ENCODE results near the gene FHIP1A. TPM values are rescaled to one million over a fixed set of nuclear protein-coding genes. Genes with fewer than 3 reads are reported as not detected.

The FHIP1A gene
- total and polyA plus RNA-seq, 9 of the 15 experiments (the other 6 are each of a cell fraction or from before 2014, with no cell fraction given): 0.01 to 0.95 (median 0.04) TPM; not detected in 4

- TF ChIP-seq SMAD1 (IDR thresholded peaks at IDR 0.05; ENCODE audit: low read depth, low read length, partially characterized antibody) (no peak), CEBPG (CRISPR knock-in tag; IDR thresholded peaks at IDR 0.05) (no peak), CEBPG (tag; conservative IDR thresholded peaks at IDR 0.05 in 1 of 2, IDR thresholded peaks at IDR 0.05 in 1 of 2) (no peak), ZBTB8A (IDR thresholded peaks at IDR 0.05; ENCODE audit: partially characterized antibody) (no peak), KHSRP (IDR thresholded peaks at IDR 0.05) (no peak), FUS (optimal IDR thresholded peaks at IDR 0.05; ENCODE audit: low read depth, low read length) (no peak), TCFL5 (CRISPR knock-in tag; conservative IDR thresholded peaks at IDR 0.05) (no peak), ZEB2 (IDR thresholded peaks at IDR 0.05) (no peak), TAF7 (tag; IDR thresholded peaks at IDR 0.05) (no peak), ZNF586 (CRISPR knock-in tag; conservative IDR thresholded peaks at IDR 0.05) (no peak)
- TF ChIP-seq, protein P1, sequence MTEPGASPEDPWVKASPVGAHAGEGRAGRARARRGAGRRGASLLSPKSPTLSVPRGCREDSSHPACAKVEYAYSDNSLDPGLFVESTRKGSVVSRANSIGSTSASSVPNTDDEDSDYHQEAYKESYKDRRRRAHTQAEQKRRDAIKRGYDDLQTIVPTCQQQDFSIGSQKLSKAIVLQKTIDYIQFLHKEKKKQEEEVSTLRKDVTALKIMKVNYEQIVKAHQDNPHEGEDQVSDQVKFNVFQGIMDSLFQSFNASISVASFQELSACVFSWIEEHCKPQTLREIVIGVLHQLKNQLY (CRISPR knock-in tag; conservative IDR thresholded peaks at IDR 0.05): no peak
- TF ChIP-seq, protein P2, sequence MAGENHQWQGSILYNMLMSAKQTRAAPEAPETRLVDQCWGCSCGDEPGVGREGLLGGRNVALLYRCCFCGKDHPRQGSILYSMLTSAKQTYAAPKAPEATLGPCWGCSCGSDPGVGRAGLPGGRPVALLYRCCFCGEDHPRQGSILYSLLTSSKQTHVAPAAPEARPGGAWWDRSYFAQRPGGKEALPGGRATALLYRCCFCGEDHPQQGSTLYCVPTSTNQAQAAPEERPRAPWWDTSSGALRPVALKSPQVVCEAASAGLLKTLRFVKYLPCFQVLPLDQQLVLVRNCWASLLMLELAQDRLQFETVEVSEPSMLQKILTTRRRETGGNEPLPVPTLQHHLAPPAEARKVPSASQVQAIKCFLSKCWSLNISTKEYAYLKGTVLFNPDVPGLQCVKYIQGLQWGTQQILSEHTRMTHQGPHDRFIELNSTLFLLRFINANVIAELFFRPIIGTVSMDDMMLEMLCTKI (IDR thresholded peaks at IDR 0.05; ENCODE audit: partially characterized antibody): no peak
- TF ChIP-seq, protein P3, sequence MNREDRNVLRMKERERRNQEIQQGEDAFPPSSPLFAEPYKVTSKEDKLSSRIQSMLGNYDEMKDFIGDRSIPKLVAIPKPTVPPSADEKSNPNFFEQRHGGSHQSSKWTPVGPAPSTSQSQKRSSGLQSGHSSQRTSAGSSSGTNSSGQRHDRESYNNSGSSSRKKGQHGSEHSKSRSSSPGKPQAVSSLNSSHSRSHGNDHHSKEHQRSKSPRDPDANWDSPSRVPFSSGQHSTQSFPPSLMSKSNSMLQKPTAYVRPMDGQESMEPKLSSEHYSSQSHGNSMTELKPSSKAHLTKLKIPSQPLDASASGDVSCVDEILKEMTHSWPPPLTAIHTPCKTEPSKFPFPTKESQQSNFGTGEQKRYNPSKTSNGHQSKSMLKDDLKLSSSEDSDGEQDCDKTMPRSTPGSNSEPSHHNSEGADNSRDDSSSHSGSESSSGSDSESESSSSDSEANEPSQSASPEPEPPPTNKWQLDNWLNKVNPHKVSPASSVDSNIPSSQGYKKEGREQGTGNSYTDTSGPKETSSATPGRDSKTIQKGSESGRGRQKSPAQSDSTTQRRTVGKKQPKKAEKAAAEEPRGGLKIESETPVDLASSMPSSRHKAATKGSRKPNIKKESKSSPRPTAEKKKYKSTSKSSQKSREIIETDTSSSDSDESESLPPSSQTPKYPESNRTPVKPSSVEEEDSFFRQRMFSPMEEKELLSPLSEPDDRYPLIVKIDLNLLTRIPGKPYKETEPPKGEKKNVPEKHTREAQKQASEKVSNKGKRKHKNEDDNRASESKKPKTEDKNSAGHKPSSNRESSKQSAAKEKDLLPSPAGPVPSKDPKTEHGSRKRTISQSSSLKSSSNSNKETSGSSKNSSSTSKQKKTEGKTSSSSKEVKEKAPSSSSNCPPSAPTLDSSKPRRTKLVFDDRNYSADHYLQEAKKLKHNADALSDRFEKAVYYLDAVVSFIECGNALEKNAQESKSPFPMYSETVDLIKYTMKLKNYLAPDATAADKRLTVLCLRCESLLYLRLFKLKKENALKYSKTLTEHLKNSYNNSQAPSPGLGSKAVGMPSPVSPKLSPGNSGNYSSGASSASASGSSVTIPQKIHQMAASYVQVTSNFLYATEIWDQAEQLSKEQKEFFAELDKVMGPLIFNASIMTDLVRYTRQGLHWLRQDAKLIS (CRISPR knock-in tag; IDR thresholded peaks at IDR 0.05): no peak
- Histone ChIP-seq H4K20me1 (replicated peaks; ENCODE audit: control insufficient read depth, insufficient read depth, low read length) (no peaks in the 10 kb centered on the region), H3K27ac (ENCODE audit: extremely low read depth, low read depth, low read length) (no peak overlapping the region), H2AFZ (ENCODE audit: low read depth, low read length) (no peak overlapping the region), H3K4me2 (ENCODE audit: insufficient read depth, low read length) (no peak overlapping the region), H3K9ac (ENCODE audit: insufficient read depth in 1 of 2, low read depth in 2 of 2, low read length in 2 of 2) (no peak overlapping the region), H3K27me3 (ENCODE audit: control insufficient read depth in 2 of 2, insufficient read depth in 2 of 2, low read length in 2 of 2) (no peaks in the 10 kb centered on the region), H3K36me3 (ENCODE audit: control insufficient read depth, insufficient read depth, low read length) (no peaks in the 10 kb centered on the region), H3K4me3 (no peak overlapping the region), H3K9me1 (ENCODE audit: control insufficient read depth, insufficient read depth, low read length) (no peaks in the 10 kb centered on the region), H3K4me1 (replicated peaks in 1 of 2; ENCODE audit: control insufficient read depth in 2 of 2, insufficient read depth in 2 of 2, low read length in 2 of 2) (no peaks in the 10 kb centered on the region), H3K9me3 (replicated peaks; ENCODE audit: control insufficient read depth, insufficient read depth, low read depth, low read length) (no peaks in the 10 kb centered on the region), H3K79me2 (ENCODE audit: control insufficient read depth, insufficient read depth, low read length) (no peaks in the 10 kb centered on the region)
- POLR2A ChIA-PET: no interaction called here
- ATAC-seq: no peak
- FAIRE-seq: no peak
- in situ Hi-C loops (cut with MboI): no loop called here
- CTCF ChIA-PET (ENCODE audit: low intra/inter-chr PET ratio): no interaction called here
- intact Hi-C loops (cut with micrococcal nuclease): no loop called here
- no peak for DNase-seq (ENCODE audit: extremely low read depth in 1 of 4, low spot score in 3 of 4)
- BruUV-seq (replicated peaks): no TSS peak
Observed at GRCh38 chr4:151420250-151420807, 11.4 kb downstream of the FHIP1A start.
